HFF-Myc (cell line): Measurements from ENCODE around the gene VWA3B.

Source experiments
- DNase-seq: peaks from one replicate; pipeline ENCODE4 v3.0.0-alpha.2; 2011; ENCODE audit warnings: low read depth; ENCODE audit errors: extremely low read depth
- H3K4me3 ChIP-seq: replicated peaks from 2 replicates; pipeline ENCODE4 v1.5.1; 2011; ENCODE audit warnings: low read depth, mild to moderate bottlenecking, control low read depth, low read length
- CTCF ChIP-seq: IDR thresholded peaks from 2 replicates; pipeline ENCODE4 v1.5.1; 2012; ENCODE audit warnings: mild to moderate bottlenecking, low read depth, low read length, control low read depth; ENCODE audit errors: missing control alignments

VWA3B gene

GRCh38 chr2:98067160-98067559, 19.8 kb upstream of the VWA3B start:
- DNase-seq = no peak
- TF ChIP-seq CTCF = no peak

GRCh38 chr2:98070081-98070480, 16.9 kb upstream of the VWA3B start:
- no peak for TF ChIP-seq CTCF
- DNase-seq = no peak
- no peak overlapping the region for H3K4me3 ChIP-seq

More at GRCh38 chr2:98067160-98067559, 19.8 kb upstream of the VWA3B start:
- no peak overlapping the region for H3K4me3 ChIP-seq

- TF ChIP-seq CTCF = no peak
- no peak overlapping the region for H3K4me3 ChIP-seq
- no peak for DNase-seq
Observed at GRCh38 chr2:98072442-98072841, 14.5 kb upstream of the VWA3B start.

- TF ChIP-seq CTCF = no peak
- DNase-seq = no peak
- no peak overlapping the region for H3K4me3 ChIP-seq
Observed at GRCh38 chr2:98078701-98079100, 8.3 kb upstream of the VWA3B start.

- no peak for DNase-seq
Observed at GRCh38 chr2:98084151-98084868, 2.7 kb upstream of the VWA3B start.

GRCh38 chr2:98084869-98085238, 2.1 kb upstream of the VWA3B start:
- no peak for TF ChIP-seq CTCF
- no peak overlapping the region for H3K4me3 ChIP-seq

More at GRCh38 chr2:98084151-98084868, 2.7 kb upstream of the VWA3B start:
- TF ChIP-seq CTCF = no peak
- H3K4me3 ChIP-seq = no peak overlapping the region

GRCh38 chr2:98085649-98086048, 1.3 kb upstream of the VWA3B start:
- no peak overlapping the region for H3K4me3 ChIP-seq
- no peak for TF ChIP-seq CTCF
- DNase-seq = no peak

More at GRCh38 chr2:98084869-98085238, 2.1 kb upstream of the VWA3B start:
- DNase-seq = no peak
